Prostate gland (tissue), 2 donors: ENCODE data around the gene ACVR1. TPM values are rescaled to one million over a fixed set of nuclear protein-coding genes. Genes with fewer than 3 reads are reported as not detected.
A peak's percentile ranks its signal among the peaks of the same experiment; 100 is the strongest.

Experiments used
- DNase-seq: peaks from one replicate; pipeline ENCODE4 v3.0.0-alpha.2; 2019; ENCODE audit warnings: low spot score
- H3K27ac ChIP-seq, 2 donors: fragments of 200-600 bp; sonication (generic); 2 replicates each; pipeline ENCODE4 v1.5.1; 2017 to 2019
- H3K27me3 ChIP-seq: fragments of 200-600 bp; sonication (generic); replicated peaks from 2 replicates; pipeline ENCODE4 v1.5.1; 2019; ENCODE audit not compliant: insufficient read depth
- H3K36me3 ChIP-seq, 2 donors: fragments of 200-600 bp; sonication (generic); 1 replicate in 1 of 2; 2 replicates in 1 of 2; pipeline versions ENCODE4 v1.5.1 to v1.8.1; 2017 to 2019
- H3K4me1 ChIP-seq: fragments of 200-600 bp; sonication (generic); replicated peaks from 2 replicates; pipeline ENCODE4 v1.5.1; 2019
- H3K4me3 ChIP-seq, 2 donors: fragments of 200-600 bp; sonication (generic); 2 replicates each; pipeline ENCODE4 v1.5.1; 2017 to 2019
- H3K9me3 ChIP-seq: fragments of 200-600 bp; sonication (generic); 2 replicates; pipeline ENCODE4 v1.5.1; 2017
- POLR2A ChIP-seq: fragments of 450-650 bp; IDR thresholded peaks from one replicate; pipeline ENCODE4 v1.6.1; 2016; ENCODE audit warnings: antibody characterized with exemption, mild to moderate bottlenecking
- POLR2AphosphoS5 ChIP-seq: sonication (generic); formaldehyde crosslinking; IDR thresholded peaks from one replicate; pipeline ENCODE4 v1.6.1; 2017; ENCODE audit warnings: antibody characterized with exemption
- WGBS: methylation state at CpG from one replicate; pipeline ENCODE4 v1.1.5; 2018; 5-methylcytosine and 5-hydroxymethylcytosine counted together
- intact Hi-C: fragments of 100-400 bp; cut with DNase I; formaldehyde crosslinking; loops from one replicate; pipeline ENCODE4 v1.14.2; 2022
- total RNA-seq, 2 donors: library from RNA; depleted of rRNA; stranded (reverse); fragments of >200 nt; gene quantifications; one replicate each; pipeline ENCODE4 v1.1.0, GENCODE V29; 2016
- TF ChIP-seq, protein P1 (sequence below), 4 experiments: fragments of 200-600 bp in 2 of 4; fragments of 450-650 bp in 2 of 4; sonication (generic) in 2 of 4; IDR thresholded peaks; 1 replicate in 3 of 4; 2 replicates in 1 of 4; pipeline ENCODE4 v1.5.1; 2016 to 2019; ENCODE audit warnings: antibody characterized with exemption in 4 of 4, mild to moderate bottlenecking in 2 of 4, moderate library complexity in 2 of 4

Gene ACVR1
- total RNA-seq, 2 donors from 2014 or later = 16.0 to 21.5 TPM

DNA sequence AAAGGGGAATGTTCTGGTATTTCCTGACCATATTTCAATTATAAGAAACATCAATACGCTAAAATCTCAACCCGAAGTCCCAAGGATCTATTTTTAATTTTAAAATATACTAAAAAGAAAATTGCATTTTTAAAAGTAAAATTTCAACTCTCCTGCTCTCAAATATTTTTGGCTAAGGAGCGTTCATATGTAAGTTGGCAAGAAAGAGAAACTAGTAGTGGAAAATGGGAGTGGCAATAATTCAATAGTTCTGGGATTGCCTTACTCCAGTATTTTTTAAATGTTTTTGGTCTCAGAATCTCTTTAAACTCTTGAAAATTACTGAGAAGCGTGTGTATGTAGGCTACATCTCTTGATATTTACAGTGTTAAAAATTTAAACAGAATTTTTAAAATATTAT, 72.7 kb downstream of the ACVR1 start:
- no peaks in the 10 kb centered on the region for H3K4me1 ChIP-seq
- DNase-seq = no peak
- intact Hi-C loops = no loop called here
- no peaks in the 10 kb centered on the region for H3K36me3 ChIP-seq
- no peak overlapping the region for H3K4me3 ChIP-seq
- no peaks in the 10 kb centered on the region for H3K27me3 ChIP-seq
- no peak overlapping the region for H3K27ac ChIP-seq
- no peaks in the 10 kb centered on the region for H3K9me3 ChIP-seq
- TF ChIP-seq POLR2AphosphoS5 (no peak), POLR2A (no peak)
- TF ChIP-seq, protein P1, sequence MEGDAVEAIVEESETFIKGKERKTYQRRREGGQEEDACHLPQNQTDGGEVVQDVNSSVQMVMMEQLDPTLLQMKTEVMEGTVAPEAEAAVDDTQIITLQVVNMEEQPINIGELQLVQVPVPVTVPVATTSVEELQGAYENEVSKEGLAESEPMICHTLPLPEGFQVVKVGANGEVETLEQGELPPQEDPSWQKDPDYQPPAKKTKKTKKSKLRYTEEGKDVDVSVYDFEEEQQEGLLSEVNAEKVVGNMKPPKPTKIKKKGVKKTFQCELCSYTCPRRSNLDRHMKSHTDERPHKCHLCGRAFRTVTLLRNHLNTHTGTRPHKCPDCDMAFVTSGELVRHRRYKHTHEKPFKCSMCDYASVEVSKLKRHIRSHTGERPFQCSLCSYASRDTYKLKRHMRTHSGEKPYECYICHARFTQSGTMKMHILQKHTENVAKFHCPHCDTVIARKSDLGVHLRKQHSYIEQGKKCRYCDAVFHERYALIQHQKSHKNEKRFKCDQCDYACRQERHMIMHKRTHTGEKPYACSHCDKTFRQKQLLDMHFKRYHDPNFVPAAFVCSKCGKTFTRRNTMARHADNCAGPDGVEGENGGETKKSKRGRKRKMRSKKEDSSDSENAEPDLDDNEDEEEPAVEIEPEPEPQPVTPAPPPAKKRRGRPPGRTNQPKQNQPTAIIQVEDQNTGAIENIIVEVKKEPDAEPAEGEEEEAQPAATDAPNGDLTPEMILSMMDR (IDR thresholded peaks at IDR 0.05) = no peak
- 87% methylated on average over 4 of the region's 4 CpGs for WGBS

DNA sequence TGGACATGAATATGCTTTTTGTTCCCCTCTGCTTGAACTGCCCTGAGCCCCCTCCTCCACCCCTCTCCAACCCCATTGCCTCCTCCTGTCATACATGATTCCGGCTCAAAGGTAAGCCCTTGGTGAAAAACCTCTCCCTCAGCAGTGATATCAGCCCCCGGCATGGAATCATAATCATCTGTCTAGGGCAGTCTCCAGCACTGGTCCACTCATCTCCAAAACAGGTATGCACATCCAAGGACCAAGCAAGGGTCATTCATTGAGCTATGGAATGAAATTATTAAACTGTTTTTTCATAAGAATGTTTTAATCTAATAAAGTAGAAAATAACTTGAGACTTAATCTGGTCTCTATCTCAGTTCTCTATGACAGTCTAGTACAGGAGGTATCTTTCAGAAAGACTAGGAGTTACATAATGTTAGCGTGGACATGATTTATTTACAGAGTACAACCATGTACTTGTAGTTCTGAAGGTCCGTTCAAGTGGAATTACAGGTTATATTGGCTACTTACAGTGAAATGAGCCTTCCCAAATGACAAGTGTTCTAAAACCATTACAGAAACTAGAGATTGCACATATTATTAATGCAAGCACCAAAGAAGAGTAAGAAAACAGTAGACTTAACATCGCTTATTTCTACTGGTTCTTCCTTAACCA, 75.2 kb downstream of the ACVR1 start:
- H3K4me3 ChIP-seq = no peak overlapping the region
- no peaks in the 10 kb centered on the region for H3K4me1 ChIP-seq
- H3K36me3 ChIP-seq = no peaks in the 10 kb centered on the region
- no peaks in the 10 kb centered on the region for H3K9me3 ChIP-seq
- no peak for DNase-seq
- intact Hi-C loops = no loop called here
- no peak overlapping the region for H3K27ac ChIP-seq
- no peaks in the 10 kb centered on the region for H3K27me3 ChIP-seq
- TF ChIP-seq POLR2A (no peak), POLR2AphosphoS5 (peak; percentile 63)
- TF ChIP-seq, protein P1 (IDR thresholded peaks at IDR 0.05) = no peak
- WGBS = 73% methylated on average over 5 of the region's 5 CpGs

DNA sequence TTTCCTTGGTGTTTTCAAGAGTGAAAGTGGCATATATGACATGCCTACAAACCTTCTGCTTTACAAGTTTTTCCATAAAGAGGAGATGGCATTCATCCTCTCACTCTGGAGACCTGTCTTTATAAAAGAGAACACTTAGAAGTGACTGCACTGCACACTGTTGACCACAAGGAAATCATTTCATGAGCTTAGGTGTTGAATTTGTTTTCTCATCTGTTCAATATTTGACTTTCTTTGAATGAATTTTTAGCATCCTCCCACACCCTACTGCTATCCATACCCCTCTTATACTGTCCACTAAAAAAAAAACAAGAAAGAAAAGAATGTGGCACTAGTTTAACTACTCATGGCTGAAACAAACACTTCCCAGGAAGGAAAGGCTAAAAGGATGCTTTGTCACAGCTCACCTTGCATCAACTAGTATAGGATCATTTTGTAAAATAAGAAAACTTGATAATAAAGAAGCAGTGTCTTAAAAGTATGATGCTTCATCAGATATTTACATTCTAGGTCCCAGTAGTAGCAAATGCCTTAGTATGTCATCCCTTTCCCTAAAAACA, 83.0 kb downstream of the ACVR1 start:
- TF ChIP-seq, protein P1 (IDR thresholded peaks at IDR 0.05) = peak in 1 of 4 experiments; percentile 8
- TF ChIP-seq POLR2A = no peak
- TF ChIP-seq POLR2AphosphoS5 = no peak
- H3K27ac ChIP-seq = no peak overlapping the region
- no peaks in the 10 kb centered on the region for H3K27me3 ChIP-seq
- H3K36me3 ChIP-seq = no peaks in the 10 kb centered on the region
- intact Hi-C loops = loop anchor here (5.0 kb wide), 1 partner anchor 44 kb away; no protein-coding TSS in a partner anchor
- H3K9me3 ChIP-seq = no peaks in the 10 kb centered on the region
- H3K4me1 ChIP-seq = no peaks in the 10 kb centered on the region
- no peak overlapping the region for H3K4me3 ChIP-seq
- no peak for DNase-seq

DNA sequence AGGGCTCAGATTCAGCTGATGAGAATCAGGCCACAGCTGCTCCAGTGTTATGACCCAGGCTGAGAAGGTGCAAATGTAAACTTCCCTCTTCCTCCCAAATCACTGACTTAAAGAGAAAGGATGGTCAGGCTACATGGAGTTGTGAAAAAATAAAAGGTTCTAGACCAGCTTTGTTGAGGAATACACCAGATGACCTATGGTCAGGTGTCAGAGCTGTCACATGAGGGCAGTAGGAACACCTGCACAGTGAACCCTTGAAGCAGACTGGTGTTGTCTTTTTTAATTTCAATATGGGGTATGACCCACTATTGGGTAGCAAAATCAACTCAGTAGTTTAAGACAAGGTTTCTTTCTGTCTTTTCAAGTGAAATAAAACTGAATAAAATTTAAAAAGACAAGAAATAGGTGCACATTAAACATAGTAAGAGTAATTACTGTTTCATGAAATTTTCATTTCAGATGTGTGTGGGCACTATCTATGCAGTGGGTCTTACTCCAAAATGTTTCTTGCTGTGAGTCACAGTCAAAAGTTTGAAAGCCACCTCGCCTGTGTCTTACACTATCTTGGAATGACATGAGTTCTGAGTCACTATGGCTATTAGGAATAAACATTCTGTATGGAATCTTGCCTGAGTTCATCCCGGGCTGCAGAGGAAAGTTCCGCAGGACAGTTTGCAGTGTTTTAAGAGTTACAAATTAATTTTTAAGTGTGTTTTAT, 83.6 kb downstream of the ACVR1 start:
- intact Hi-C loops = loop anchor here (5.0 kb wide), 1 partner anchor 45 kb away; no protein-coding TSS in a partner anchor
- WGBS = 63% methylated on average over 3 of the region's 3 CpGs
- DNase-seq = no peak
- no peak for TF ChIP-seq POLR2A
- TF ChIP-seq POLR2AphosphoS5 = no peak
- TF ChIP-seq, protein P1 (IDR thresholded peaks at IDR 0.05) = no peak
- Histone ChIP-seq H3K27me3 (no peaks in the 10 kb centered on the region), H3K27ac (no peak overlapping the region), H3K4me3 (no peak overlapping the region), H3K36me3 (no peaks in the 10 kb centered on the region), H3K9me3 (no peaks in the 10 kb centered on the region), H3K4me1 (no peaks in the 10 kb centered on the region)
